ENCODE measurements around the gene TBC1D1.

Gene TBC1D1

GRCh38 chr4:38178392-38178995 is 287.6 kb downstream of the TBC1D1 start:
- Histone ChIP-seq H3K4me3 (ENCODE audit: low read length) (no peak overlapping the region), H3K36me3 (ENCODE audit: control insufficient read depth, insufficient read depth, low read length, severe bottlenecking) (no peaks in the 10 kb centered on the region), H3K4me1 (ENCODE audit: control insufficient read depth, insufficient read depth, low read length) (peaks cover 18% of the 10 kb centered on the region), H3K9me3 (ENCODE audit: control insufficient read depth, low read length) (no peaks in the 10 kb centered on the region), H3K27me3 (replicated peaks; ENCODE audit: control insufficient read depth, insufficient read depth, low read length) (no peaks in the 10 kb centered on the region), H3K9ac (ENCODE audit: low read length) (no peak overlapping the region)
- no peak for DNase-seq (ENCODE audit: low read depth)

- DNase-seq (ENCODE audit: low read depth), result peak; percentile 83
- Histone ChIP-seq H3K4me1 (ENCODE audit: control insufficient read depth, insufficient read depth, low read length) (peaks cover 18% of the 10 kb centered on the region), H3K9ac (ENCODE audit: low read length) (no peak overlapping the region), H3K27me3 (replicated peaks; ENCODE audit: control insufficient read depth, insufficient read depth, low read length) (no peaks in the 10 kb centered on the region), H3K9me3 (ENCODE audit: control insufficient read depth, low read length) (no peaks in the 10 kb centered on the region), H3K36me3 (ENCODE audit: control insufficient read depth, insufficient read depth, low read length, severe bottlenecking) (no peaks in the 10 kb centered on the region), H3K4me3 (ENCODE audit: low read length) (no peak overlapping the region)
Measured at GRCh38 chr4:38179690-38180377, 288.9 kb downstream of the TBC1D1 start.

GRCh38 chr4:38180456-38180855 is 289.6 kb downstream of the TBC1D1 start:
- DNase-seq (ENCODE audit: low read depth), result no peak

GRCh38 chr4:38181286-38181685 is 290.4 kb downstream of the TBC1D1 start:
- Histone ChIP-seq H3K27me3 (replicated peaks; ENCODE audit: control insufficient read depth, insufficient read depth, low read length) (no peaks in the 10 kb centered on the region), H3K9me3 (ENCODE audit: control insufficient read depth, low read length) (no peaks in the 10 kb centered on the region), H3K4me1 (ENCODE audit: control insufficient read depth, insufficient read depth, low read length) (peaks cover 18% of the 10 kb centered on the region), H3K4me3 (ENCODE audit: low read length) (no peak overlapping the region), H3K9ac (ENCODE audit: low read length) (no peak overlapping the region), H3K36me3 (ENCODE audit: control insufficient read depth, insufficient read depth, low read length, severe bottlenecking) (no peaks in the 10 kb centered on the region)
- no peak for DNase-seq (ENCODE audit: low read depth)

More at GRCh38 chr4:38180456-38180855, 289.6 kb downstream of the TBC1D1 start:
- H3K4me3 ChIP-seq (ENCODE audit: low read length), result no peak overlapping the region
- no peaks in the 10 kb centered on the region for H3K36me3 ChIP-seq (ENCODE audit: control insufficient read depth, insufficient read depth, low read length, severe bottlenecking)
- H3K4me1 ChIP-seq (ENCODE audit: control insufficient read depth, insufficient read depth, low read length), result peaks cover 18% of the 10 kb centered on the region
- no peaks in the 10 kb centered on the region for H3K27me3 ChIP-seq (replicated peaks; ENCODE audit: control insufficient read depth, insufficient read depth, low read length)
- H3K9me3 ChIP-seq (ENCODE audit: control insufficient read depth, low read length), result no peaks in the 10 kb centered on the region
- no peak overlapping the region for H3K9ac ChIP-seq (ENCODE audit: low read length)

GRCh38 chr4:38182334-38182998 is 291.6 kb downstream of the TBC1D1 start:
- no peaks in the 10 kb centered on the region for H3K9me3 ChIP-seq (ENCODE audit: control insufficient read depth, low read length)
- H3K27me3 ChIP-seq (replicated peaks; ENCODE audit: control insufficient read depth, insufficient read depth, low read length), result no peaks in the 10 kb centered on the region

GRCh38 chr4:38184404-38184803 is 293.5 kb downstream of the TBC1D1 start:
- no peak overlapping the region for H3K4me3 ChIP-seq (ENCODE audit: low read length)
- no peaks in the 10 kb centered on the region for H3K27me3 ChIP-seq (replicated peaks; ENCODE audit: control insufficient read depth, insufficient read depth, low read length)
- peaks cover 11% of the 10 kb centered on the region for H3K4me1 ChIP-seq (ENCODE audit: control insufficient read depth, insufficient read depth, low read length)
- H3K9ac ChIP-seq (ENCODE audit: low read length), result no peak overlapping the region
- no peaks in the 10 kb centered on the region for H3K9me3 ChIP-seq (ENCODE audit: control insufficient read depth, low read length)
- DNase-seq (ENCODE audit: low read depth), result no peak
- no peaks in the 10 kb centered on the region for H3K36me3 ChIP-seq (ENCODE audit: control insufficient read depth, insufficient read depth, low read length, severe bottlenecking)

More at GRCh38 chr4:38182334-38182998, 291.6 kb downstream of the TBC1D1 start:
- DNase-seq (ENCODE audit: low read depth), result no peak
- Histone ChIP-seq H3K4me3 (ENCODE audit: low read length) (no peak overlapping the region), H3K9ac (ENCODE audit: low read length) (no peak overlapping the region), H3K4me1 (ENCODE audit: control insufficient read depth, insufficient read depth, low read length) (peaks cover 12% of the 10 kb centered on the region), H3K36me3 (ENCODE audit: control insufficient read depth, insufficient read depth, low read length, severe bottlenecking) (no peaks in the 10 kb centered on the region)

- no peak for DNase-seq (ENCODE audit: low read depth)
- Histone ChIP-seq H3K4me1 (ENCODE audit: control insufficient read depth, insufficient read depth, low read length) (peaks cover 17% of the 10 kb centered on the region), H3K9ac (ENCODE audit: low read length) (no peak overlapping the region), H3K4me3 (ENCODE audit: low read length) (no peak overlapping the region), H3K9me3 (ENCODE audit: control insufficient read depth, low read length) (no peaks in the 10 kb centered on the region), H3K27me3 (replicated peaks; ENCODE audit: control insufficient read depth, insufficient read depth, low read length) (no peaks in the 10 kb centered on the region), H3K36me3 (ENCODE audit: control insufficient read depth, insufficient read depth, low read length, severe bottlenecking) (no peaks in the 10 kb centered on the region)
Measured at GRCh38 chr4:38185406-38186144, 294.7 kb downstream of the TBC1D1 start.

- no peaks in the 10 kb centered on the region for H3K9me3 ChIP-seq (ENCODE audit: control insufficient read depth, low read length)
- no peak overlapping the region for H3K4me3 ChIP-seq (ENCODE audit: low read length)
Measured at GRCh38 chr4:38188136-38188535, 297.3 kb downstream of the TBC1D1 start.

GRCh38 chr4:38188631-38189101 is 297.8 kb downstream of the TBC1D1 start:
- no peaks in the 10 kb centered on the region for H3K9me3 ChIP-seq (ENCODE audit: control insufficient read depth, low read length)
- H3K9ac ChIP-seq (ENCODE audit: low read length), result no peak overlapping the region
- no peak for DNase-seq (ENCODE audit: low read depth)
- H3K4me3 ChIP-seq (ENCODE audit: low read length), result no peak overlapping the region
- H3K36me3 ChIP-seq (ENCODE audit: control insufficient read depth, insufficient read depth, low read length, severe bottlenecking), result no peaks in the 10 kb centered on the region
- no peaks in the 10 kb centered on the region for H3K27me3 ChIP-seq (replicated peaks; ENCODE audit: control insufficient read depth, insufficient read depth, low read length)
- peaks cover 25% of the 10 kb centered on the region for H3K4me1 ChIP-seq (ENCODE audit: control insufficient read depth, insufficient read depth, low read length)

More at GRCh38 chr4:38188136-38188535, 297.3 kb downstream of the TBC1D1 start:
- Histone ChIP-seq H3K36me3 (ENCODE audit: control insufficient read depth, insufficient read depth, low read length, severe bottlenecking) (no peaks in the 10 kb centered on the region), H3K9ac (ENCODE audit: low read length) (no peak overlapping the region), H3K4me1 (ENCODE audit: control insufficient read depth, insufficient read depth, low read length) (peaks cover 25% of the 10 kb centered on the region), H3K27me3 (replicated peaks; ENCODE audit: control insufficient read depth, insufficient read depth, low read length) (no peaks in the 10 kb centered on the region)
- no peak for DNase-seq (ENCODE audit: low read depth)
